Measurements from ENCODE around the gene PIGO. TPM values are rescaled to one million over a fixed set of nuclear protein-coding genes. Genes with fewer than 3 reads are reported as not detected.

PIGO gene
- total RNA-seq, 4 donors from 2014 or later: 11.4 to 16.6 (median 13.3) TPM

- ATAC-seq (ENCODE audit: low FRiP score) (no peak), DNase-seq (ENCODE audit: low spot score) (no peak)
- TF ChIP-seq CTCF (IDR thresholded peaks at IDR 0.05): no peak
Observed at GRCh38 chr9:35105571-35106342, 9.4 kb upstream of the PIGO start.

GRCh38 chr9:35105126-35105525, 8.7 kb upstream of the PIGO start:
- no peak for TF ChIP-seq CTCF (IDR thresholded peaks at IDR 0.05)
- DNase-seq (ENCODE audit: low spot score): no peak
- ATAC-seq (ENCODE audit: low FRiP score): no peak

GRCh38 chr9:35104586-35104985, 8.2 kb upstream of the PIGO start:
- TF ChIP-seq CTCF (IDR thresholded peaks at IDR 0.05): no peak
- ATAC-seq (ENCODE audit: low FRiP score) (no peak), DNase-seq (ENCODE audit: low spot score) (no peak)

- DNase-seq (ENCODE audit: low spot score): no peak
- no peak for TF ChIP-seq CTCF (IDR thresholded peaks at IDR 0.05)
- no peak for ATAC-seq (ENCODE audit: low FRiP score)
Observed at GRCh38 chr9:35103660-35104191, 7.3 kb upstream of the PIGO start.

GRCh38 chr9:35102769-35103659, 6.6 kb upstream of the PIGO start, which contains the start of gene STOML2:
Gene STOML2, minus strand, starts transcription at chr9:35103131. Its CDS starts 37 bp downstream, at chr9:35103094.
- DNase-seq (ENCODE audit: low spot score): peak; percentile 77
- ATAC-seq (ENCODE audit: low FRiP score): peak; percentile 95
- no peak for TF ChIP-seq CTCF (IDR thresholded peaks at IDR 0.05)

GRCh38 chr9:35102465-35102768, 6.0 kb upstream of the PIGO start:
- ATAC-seq (ENCODE audit: low FRiP score): peak; percentile 34
- no peak for TF ChIP-seq CTCF (IDR thresholded peaks at IDR 0.05)
- no peak for DNase-seq (ENCODE audit: low spot score)
